HG03280 (cell line): ENCODE measurements around the gene GTPBP10.
"Not testable (repeated sequence)": the region's sequence is repeated elsewhere in the genome, so short reads cannot be mapped to it uniquely, and the experiment has no call there.

Experiments used
- ATAC-seq: cut with Tn5 transposase; IDR thresholded peaks from one replicate; pipeline ENCODE4 v1.9.1; 2021; ENCODE audit warnings: mild to moderate bottlenecking, moderate library complexity; ENCODE audit not compliant: unreplicated experiment

The GTPBP10 gene

GRCh38 chr7:90346336-90347125 is at the start of gene GTPBP10:
GTPBP10 (plus strand) TSS chr7:90346716; CDS start chr7:90346742, 26 bp downstream.
- ATAC-seq = peak; percentile 98

DNA sequence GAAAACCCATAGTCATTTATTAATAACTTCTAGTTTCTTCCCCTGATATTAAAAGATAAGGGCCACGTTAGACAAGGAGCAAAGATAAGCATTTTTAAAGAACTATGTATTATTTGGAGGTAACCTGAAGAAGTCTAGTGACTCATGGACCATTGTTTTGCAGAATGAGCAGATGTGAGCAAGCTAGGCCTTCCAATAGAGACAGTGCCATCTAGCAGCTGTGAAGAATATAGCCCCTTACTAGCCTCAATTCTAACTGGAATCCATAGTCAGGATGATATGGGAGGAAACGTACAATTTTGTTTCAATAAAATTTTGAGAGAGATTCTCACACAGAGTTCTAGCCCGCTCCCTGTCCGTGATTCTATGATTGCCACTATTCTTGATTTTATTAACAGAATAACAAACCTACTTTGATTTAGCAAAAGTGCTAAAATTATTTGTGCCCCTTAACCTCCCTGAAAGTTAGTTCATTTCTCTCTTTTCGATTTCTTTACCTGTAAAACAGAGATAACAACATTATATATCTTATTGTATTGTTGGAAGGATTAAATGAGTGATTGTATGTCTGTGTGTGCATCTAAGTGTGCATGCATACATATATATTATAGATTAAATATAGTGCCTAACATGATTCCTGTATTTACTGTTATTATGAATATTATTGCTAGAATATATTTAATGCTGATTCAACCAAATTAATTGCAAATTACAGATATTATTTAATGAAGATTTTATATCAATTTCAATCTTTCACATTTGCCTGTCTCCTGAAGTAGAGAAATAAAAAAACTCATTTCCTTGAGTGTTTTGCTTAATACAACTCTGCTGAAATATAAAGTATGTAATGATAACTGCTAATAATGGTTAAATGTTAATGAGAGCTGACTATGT is 48.1 kb upstream of the GTPBP10 start:
- peak; percentile 82 for ATAC-seq

GRCh38 chr7:90303241-90303640 is 43.3 kb upstream of the GTPBP10 start:
- ATAC-seq = no peak

- no peak for ATAC-seq
These were observed 36.6 kb upstream of the GTPBP10 start for GRCh38 chr7:90309872-90310271.

DNA sequence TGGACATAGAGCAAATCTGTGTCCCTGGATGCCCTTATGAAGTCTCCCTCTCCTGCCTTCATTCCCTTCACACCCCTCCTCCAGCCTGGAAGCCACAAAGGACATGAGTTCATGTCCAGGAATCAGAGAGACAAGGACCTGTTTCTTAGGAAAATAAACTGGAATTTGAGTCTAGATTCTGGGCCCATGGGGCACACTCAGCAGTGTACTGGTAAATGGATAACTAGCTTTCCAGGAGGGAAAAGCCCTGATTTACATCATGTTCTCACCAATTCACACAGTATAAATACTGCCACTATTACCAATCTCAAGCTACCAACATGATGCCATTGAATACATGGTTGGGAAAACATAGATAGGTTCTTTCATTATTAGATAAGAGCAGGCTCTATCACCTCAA is 35.3 kb upstream of the GTPBP10 start:
- ATAC-seq = no peak

- ATAC-seq = no peak
These were observed 33.8 kb upstream of the GTPBP10 start for GRCh38 chr7:90312745-90313144.

DNA sequence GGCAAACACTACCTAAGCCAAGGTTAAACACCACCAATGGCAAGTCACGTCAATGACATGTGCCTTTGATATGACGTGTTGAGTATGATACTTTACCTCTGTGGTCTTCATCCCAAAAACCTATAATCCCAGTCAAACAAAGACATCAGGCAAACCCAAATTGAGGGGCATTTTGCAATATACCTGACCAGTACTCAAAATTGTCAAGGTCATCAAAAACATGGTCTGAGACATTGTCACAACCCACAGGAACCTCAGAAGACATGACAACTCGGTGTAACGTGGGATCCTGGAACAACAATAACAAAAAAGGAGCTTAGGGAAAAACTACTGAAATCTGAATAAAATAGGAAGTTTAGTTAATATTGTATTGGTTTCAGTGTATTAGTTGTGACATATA is 32.6 kb upstream of the GTPBP10 start:
- no peak for ATAC-seq

GRCh38 chr7:90320014-90320413 is 26.5 kb upstream of the GTPBP10 start:
- no peak for ATAC-seq

- ATAC-seq = no peak
These were observed 26.1 kb upstream of the GTPBP10 start for GRCh38 chr7:90320418-90320800.

DNA sequence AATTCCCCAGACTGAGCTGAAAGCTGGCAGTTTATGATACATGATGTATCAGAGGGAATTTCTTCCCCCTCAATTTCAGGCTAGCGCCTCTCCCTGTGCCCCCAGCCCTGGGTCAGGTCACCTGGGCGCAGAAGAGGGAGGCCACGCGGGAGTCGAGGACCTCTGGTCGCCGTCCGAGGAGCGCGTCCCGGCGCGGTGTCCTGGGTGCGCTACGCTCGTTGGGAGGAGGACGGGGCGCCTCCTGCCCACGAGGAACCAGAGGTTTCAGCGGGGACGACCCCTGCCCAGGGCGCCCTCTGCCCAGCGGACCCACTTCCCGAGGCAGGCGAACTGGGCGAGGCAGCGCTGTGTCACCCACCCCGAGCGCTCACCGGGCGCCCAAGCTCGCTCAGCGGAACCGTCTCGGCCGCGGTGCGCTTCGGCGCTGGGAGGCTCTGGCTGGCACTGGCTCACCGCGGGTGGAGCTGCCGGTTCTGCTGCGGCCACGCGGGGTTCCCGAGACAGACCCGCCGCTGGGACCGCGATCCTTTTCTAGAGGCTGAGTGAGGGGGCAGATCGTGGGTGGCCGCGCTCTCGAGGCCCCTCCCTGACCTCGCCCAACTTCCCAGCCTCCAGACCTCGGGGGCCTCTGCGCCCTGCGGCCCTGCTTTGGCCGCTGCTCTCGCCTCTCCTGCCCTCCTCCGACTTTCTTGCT is 25.6 kb upstream of the GTPBP10 start, which contains the start of gene FAM237B:
Gene FAM237B, minus strand, starts transcription at position 504 of the 694 bp plus-strand sequence. CDS start 1,556 bp downstream, outside the sequence.
- no peak for ATAC-seq

- no peak for ATAC-seq
These were observed 23.7 kb upstream of the GTPBP10 start for GRCh38 chr7:90322837-90323236.

DNA sequence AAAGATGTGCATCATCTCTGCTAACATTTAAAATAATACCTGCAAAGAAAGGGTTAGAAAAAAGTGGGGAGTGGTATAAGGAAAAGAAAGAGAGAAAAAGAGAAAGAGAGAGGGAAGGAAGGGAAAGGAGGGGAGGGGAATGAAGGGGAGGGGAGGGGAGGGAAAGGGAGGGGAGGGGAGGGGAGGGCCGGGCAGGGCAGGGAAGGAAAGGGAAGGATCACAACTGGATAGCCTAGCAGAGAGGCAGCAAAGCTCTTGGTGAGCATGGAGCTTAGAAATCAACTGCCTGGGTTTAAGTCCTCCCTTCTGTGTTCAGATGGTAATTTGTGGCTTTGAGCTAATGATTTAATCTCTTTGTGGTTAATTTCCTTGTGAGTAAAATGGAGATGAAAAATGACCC is 20.0 kb upstream of the GTPBP10 start:
- no peak for ATAC-seq

DNA sequence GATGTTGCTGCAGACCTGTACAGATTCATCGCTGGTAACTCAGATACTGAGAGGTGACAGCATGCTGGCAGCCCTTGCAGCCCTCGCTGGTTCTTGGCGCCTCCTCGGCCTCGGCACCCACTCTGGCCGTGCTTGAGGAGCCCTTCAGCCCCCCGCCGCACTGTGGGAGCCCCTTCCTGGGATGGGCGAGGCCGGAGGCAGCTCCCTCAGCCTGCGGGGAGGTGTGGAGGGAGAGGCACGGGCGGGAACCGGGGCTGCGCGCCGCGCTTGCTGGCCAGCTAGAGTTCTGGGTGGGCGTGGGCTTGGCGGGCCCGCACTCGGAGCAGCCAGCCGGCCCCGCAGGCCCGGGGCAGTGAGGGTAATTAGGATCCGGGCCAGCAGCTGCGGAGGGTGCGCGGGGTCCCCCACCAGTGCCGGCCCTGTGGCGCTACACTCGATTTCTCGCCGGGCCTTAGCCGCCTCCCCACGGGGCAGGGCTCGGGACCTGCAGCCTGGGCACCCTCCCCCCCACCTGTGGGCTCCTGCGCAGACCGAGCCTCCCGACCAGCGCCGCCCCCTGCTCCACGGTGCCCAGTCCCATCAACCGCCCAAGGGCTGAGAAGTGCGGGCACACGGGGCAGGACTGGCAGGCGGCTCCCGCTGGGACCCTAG is 12.2 kb upstream of the GTPBP10 start:
- ATAC-seq = no peak

DNA sequence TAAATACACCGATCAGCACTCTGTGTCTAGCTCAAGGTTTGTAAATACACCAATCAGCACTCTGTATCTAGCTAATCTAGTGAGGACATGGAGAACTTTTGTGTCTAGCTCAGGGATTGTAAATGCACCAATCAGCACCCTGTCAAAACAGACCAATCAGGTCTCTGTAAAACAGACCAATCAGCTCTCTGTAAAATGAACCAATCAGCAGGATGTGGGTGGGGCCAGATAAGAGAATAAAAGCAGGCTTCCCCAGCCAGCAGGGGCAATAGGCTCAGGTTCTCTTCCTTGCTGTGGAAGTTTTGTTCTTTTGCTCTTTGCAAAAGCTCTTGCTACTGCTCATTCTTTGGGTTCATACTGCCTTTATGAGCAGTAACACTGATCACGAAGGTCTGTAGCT is 11.6 kb upstream of the GTPBP10 start:
- ATAC-seq = not testable (repeated sequence)

- no peak for ATAC-seq
These were observed 9.4 kb upstream of the GTPBP10 start for GRCh38 chr7:90337106-90337505.

DNA sequence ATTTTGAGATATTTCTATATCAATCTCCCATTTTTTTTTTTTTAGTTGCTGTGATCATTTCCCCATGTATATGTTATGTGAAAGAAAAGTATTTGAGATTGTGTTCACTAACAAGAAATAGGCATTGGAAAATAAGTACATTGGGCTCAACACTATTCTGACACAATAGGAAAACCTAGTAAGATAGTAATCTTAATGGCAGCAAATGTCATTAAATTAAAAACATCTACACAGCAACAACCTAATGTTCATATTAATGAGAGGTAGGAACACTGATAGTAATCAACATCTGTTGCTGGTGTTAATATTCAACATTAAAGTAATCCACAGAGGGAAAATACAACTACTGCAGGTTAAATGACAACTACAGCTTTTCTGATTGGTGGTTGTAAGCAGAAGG is 1.5 kb upstream of the GTPBP10 start:
- ATAC-seq = no peak

- ATAC-seq = peak; percentile 12
These were observed 751 bp upstream of the GTPBP10 start for GRCh38 chr7:90345595-90346335.

- no peak for ATAC-seq
These were observed 1.2 kb downstream of the GTPBP10 start for GRCh38 chr7:90347759-90348158.

- no peak for ATAC-seq
These were observed 2.8 kb downstream of the GTPBP10 start for GRCh38 chr7:90349305-90349704.

DNA sequence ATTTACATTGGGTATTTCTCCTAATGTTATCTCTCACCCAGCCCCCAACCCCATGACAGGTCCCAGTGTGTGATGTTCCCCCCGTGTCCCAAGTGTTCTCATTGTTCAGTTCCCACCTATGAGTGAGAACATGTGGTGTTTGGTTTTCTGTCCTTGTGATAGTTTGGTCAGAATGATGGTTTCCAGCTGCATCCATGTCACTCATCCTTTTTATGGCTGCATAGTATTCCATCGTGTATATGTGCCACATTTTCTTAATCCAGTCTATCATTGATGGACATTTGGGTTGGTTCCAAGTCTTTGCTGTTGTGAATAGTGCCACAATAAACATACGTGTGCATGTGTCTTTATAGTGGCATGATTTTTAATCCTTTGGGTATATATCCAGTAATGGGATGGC is 3.5 kb downstream of the GTPBP10 start:
- ATAC-seq = not testable (repeated sequence)
